ENCODE results near the gene RUNX2. TPM values are rescaled to one million over a fixed set of nuclear protein-coding genes. Genes with fewer than 3 reads are reported as not detected.

Gene RUNX2
- total and polyA plus RNA-seq, 2 experiments from 2014 or later = 0.66 to 1.7 TPM

GRCh38 chr6:45647341-45648261 is 319.5 kb downstream of the RUNX2 start:
- DNase-seq (ENCODE audit: low spot score) (no peak), ATAC-seq (no peak)
- no peak overlapping the region for H3K4me2 ChIP-seq
- no peak overlapping the region for H3K27ac ChIP-seq (ENCODE audit: low read depth)
- H3K4me3 Mint-ChIP-seq = no peak overlapping the region
- no peaks in the 10 kb centered on the region for H4K20me1 ChIP-seq (replicated peaks; ENCODE audit: insufficient read depth)
- peaks cover 13% of the 10 kb centered on the region; the same call in 1 of the 2 replicates for H3K4me1 ChIP-seq (ENCODE audit: insufficient read depth)
- H2AFZ ChIP-seq = no peak overlapping the region
- H3K36me3 ChIP-seq (ENCODE audit: insufficient read depth) = no peaks in the 10 kb centered on the region
- no peak overlapping the region for H3K4me3 ChIP-seq
- no peak for TF ChIP-seq ZNF462 (CRISPR knock-in tag; IDR thresholded peaks at IDR 0.05)
- H3K27me3 ChIP-seq (ENCODE audit: insufficient read depth) = no peaks in the 10 kb centered on the region; the same call in 1 of the 2 replicates
- H3K79me2 ChIP-seq (replicated peaks; ENCODE audit: insufficient read depth) = no peaks in the 10 kb centered on the region
- no peaks in the 10 kb centered on the region for H3K36me3 Mint-ChIP-seq (ENCODE audit: low read depth)
- H3K27me3 Mint-ChIP-seq (ENCODE audit: insufficient read depth, low read depth, poor library complexity) = peaks cover 20% of the 10 kb centered on the region
- H3F3A ChIP-seq (replicated peaks; ENCODE audit: low read depth) = no peaks in the 10 kb centered on the region
- no peaks in the 10 kb centered on the region for H3K9me2 ChIP-seq (ENCODE audit: insufficient read depth)
- H3K4me1 Mint-ChIP-seq = peaks cover 25% of the 10 kb centered on the region
- peaks cover 14% of the 10 kb centered on the region; the same call in 2 of the 3 replicates for H3K9me3 Mint-ChIP-seq
- H3K27ac Mint-ChIP-seq = no peak overlapping the region

DNA sequence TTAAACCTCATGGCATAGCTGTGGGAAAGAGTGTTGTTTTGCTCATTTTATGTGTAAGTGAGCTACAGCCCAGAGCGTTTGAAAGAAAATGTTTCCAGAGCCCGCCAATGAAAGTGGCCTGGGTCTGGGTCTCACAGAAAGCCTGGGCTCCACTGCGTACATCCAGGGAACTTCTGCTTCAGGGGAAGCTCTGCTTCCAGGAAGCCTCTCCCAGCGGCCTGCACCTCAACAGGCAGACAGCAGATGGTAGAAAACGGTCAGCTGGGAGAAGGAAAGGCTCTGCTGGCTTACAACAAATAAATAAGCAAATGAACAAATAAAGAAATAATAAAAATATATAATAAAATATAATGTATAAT is 320.1 kb downstream of the RUNX2 start:
- ATAC-seq = no peak
- peaks cover 25% of the 10 kb centered on the region for H3K4me1 Mint-ChIP-seq
- H3K4me1 ChIP-seq (ENCODE audit: insufficient read depth) = peaks cover 13% of the 10 kb centered on the region; the same call in 1 of the 2 replicates
- TF ChIP-seq ETS1 (IDR thresholded peaks at IDR 0.05) = no peak
- no peak for TF ChIP-seq STAT1 (IDR thresholded peaks at IDR 0.05; ENCODE audit: unreplicated experiment)
- no peak for TF ChIP-seq ZNF331 (CRISPR knock-in tag; IDR thresholded peaks at IDR 0.05; ENCODE audit: low read depth)
- no peak for TF ChIP-seq EZH2phosphoT487 (IDR thresholded peaks at IDR 0.05; ENCODE audit: unreplicated experiment)
- no peak for TF ChIP-seq NANOG (IDR thresholded peaks at IDR 0.05; ENCODE audit: borderline replicate concordance)
- TF ChIP-seq CREB1 (CRISPR knock-in tag; IDR thresholded peaks at IDR 0.05; ENCODE audit: low read depth) = no peak

More for the DNA sequence above, 320.1 kb downstream of the RUNX2 start:
- Histone ChIP-seq H3K4me3 (no peak overlapping the region), H3K27ac (ENCODE audit: low read depth) (no peak overlapping the region), H2AFZ (no peak overlapping the region), H4K20me1 (replicated peaks; ENCODE audit: insufficient read depth) (no peaks in the 10 kb centered on the region), H3K4me2 (no peak overlapping the region), H3K9me2 (ENCODE audit: insufficient read depth) (0 out of 2 replicates have a peak, but pooled peaks cover 2% of the 10 kb centered on the region), H3F3A (replicated peaks; ENCODE audit: low read depth) (no peaks in the 10 kb centered on the region), H3K27me3 (ENCODE audit: insufficient read depth) (no peaks in the 10 kb centered on the region; the same call in 1 of the 2 replicates), H3K79me2 (replicated peaks; ENCODE audit: insufficient read depth) (no peaks in the 10 kb centered on the region), H3K36me3 (ENCODE audit: insufficient read depth) (no peaks in the 10 kb centered on the region)
- no peak overlapping the region for H3K27ac Mint-ChIP-seq
- H3K4me3 Mint-ChIP-seq = no peak overlapping the region
- DNase-seq (ENCODE audit: low spot score) = no peak
- no peaks in the 10 kb centered on the region for H3K36me3 Mint-ChIP-seq (ENCODE audit: low read depth)
- peaks cover 14% of the 10 kb centered on the region; the same call in 2 of the 3 replicates for H3K9me3 Mint-ChIP-seq
- peaks cover 18% of the 10 kb centered on the region for H3K27me3 Mint-ChIP-seq (ENCODE audit: insufficient read depth, low read depth, poor library complexity)
